ENCODE measurements around the gene TMPRSS12. TPM values are rescaled to one million over a fixed set of nuclear protein-coding genes. Genes with fewer than 3 reads are reported as not detected.
"Not testable (repeated sequence)": the region's sequence is repeated elsewhere in the genome, so short reads cannot be mapped to it uniquely, and the experiment has no call there.

Gene TMPRSS12
- total and polyA plus RNA-seq, 4 donors, result 0.12 to 0.19 TPM; not detected in 2

- Histone ChIP-seq H3K9me3 (ENCODE audit: control insufficient read depth, insufficient read depth, low read length) (no peaks in the 10 kb centered on the region), H3K27me3 (ENCODE audit: control insufficient read depth, insufficient read depth, low read length) (no peaks in the 10 kb centered on the region), H3K4me1 (ENCODE audit: control insufficient read depth, insufficient read depth, low read length) (no peaks in the 10 kb centered on the region), H3K36me3 (ENCODE audit: control insufficient read depth, insufficient read depth, low read length) (no peaks in the 10 kb centered on the region), H3K4me3 (ENCODE audit: low read depth, low read length) (no peak overlapping the region), H3K27ac (ENCODE audit: low read depth, low read length) (no peak overlapping the region)
- no CpG with 5 or more reads among the region's 2 CpGs for WGBS (ENCODE audit: insufficient coverage)
- DNase-seq (ENCODE audit: low read depth in 4 of 6, low spot score in 6 of 6), result no peak
Measured at GRCh38 chr12:50848963-50849362, 6.2 kb downstream of the TMPRSS12 start.

GRCh38 chr12:50855218-50855617 lies 12.5 kb downstream of the TMPRSS12 start:
- H3K27me3 ChIP-seq (ENCODE audit: control insufficient read depth, insufficient read depth, low read length); H3K27ac ChIP-seq (ENCODE audit: low read depth, low read length); H3K4me3 ChIP-seq (ENCODE audit: low read depth, low read length); DNase-seq (ENCODE audit: low read depth in 4 of 6, low spot score in 6 of 6); H3K9me3 ChIP-seq (ENCODE audit: control insufficient read depth, insufficient read depth, low read length); H3K36me3 ChIP-seq (ENCODE audit: control insufficient read depth, insufficient read depth, low read length); H3K4me1 ChIP-seq (ENCODE audit: control insufficient read depth, insufficient read depth, low read length): not testable (repeated sequence)
- no CpG with 5 or more reads among the region's 1 CpG for WGBS (ENCODE audit: insufficient coverage)

GRCh38 chr12:50855679-50856078 lies 13.0 kb downstream of the TMPRSS12 start:
- not testable (repeated sequence) for H3K27me3 ChIP-seq (ENCODE audit: control insufficient read depth, insufficient read depth, low read length); H3K36me3 ChIP-seq (ENCODE audit: control insufficient read depth, insufficient read depth, low read length); H3K27ac ChIP-seq (ENCODE audit: low read depth, low read length); H3K9me3 ChIP-seq (ENCODE audit: control insufficient read depth, insufficient read depth, low read length); H3K4me1 ChIP-seq (ENCODE audit: control insufficient read depth, insufficient read depth, low read length); H3K4me3 ChIP-seq (ENCODE audit: low read depth, low read length); DNase-seq (ENCODE audit: low read depth in 4 of 6, low spot score in 6 of 6)
- WGBS (ENCODE audit: insufficient coverage), result no CpG with 5 or more reads among the region's 2 CpGs

GRCh38 chr12:50859621-50860310 lies 17.0 kb downstream of the TMPRSS12 start:
- H3K4me3 ChIP-seq (ENCODE audit: low read depth, low read length), result no peak overlapping the region
- H3K27ac ChIP-seq (ENCODE audit: low read depth, low read length), result no peak overlapping the region
- DNase-seq (ENCODE audit: low read depth in 4 of 6, low spot score in 6 of 6), result peak in 1 of 6 donors; percentile 63
- no peaks in the 10 kb centered on the region for H3K36me3 ChIP-seq (ENCODE audit: control insufficient read depth, insufficient read depth, low read length)
- no peaks in the 10 kb centered on the region for H3K4me1 ChIP-seq (ENCODE audit: control insufficient read depth, insufficient read depth, low read length)
- no peaks in the 10 kb centered on the region for H3K27me3 ChIP-seq (ENCODE audit: control insufficient read depth, insufficient read depth, low read length)
- H3K9me3 ChIP-seq (ENCODE audit: control insufficient read depth, insufficient read depth, low read length), result peaks cover 3% of the 10 kb centered on the region
- no CpG with 5 or more reads among the region's 4 CpGs for WGBS (ENCODE audit: insufficient coverage)

GRCh38 chr12:50862316-50862715 lies 19.6 kb downstream of the TMPRSS12 start:
- H3K4me1 ChIP-seq (ENCODE audit: control insufficient read depth, insufficient read depth, low read length), result no peaks in the 10 kb centered on the region
- no peaks in the 10 kb centered on the region for H3K36me3 ChIP-seq (ENCODE audit: control insufficient read depth, insufficient read depth, low read length)
- no peak overlapping the region for H3K27ac ChIP-seq (ENCODE audit: low read depth, low read length)
- peaks cover 1% of the 10 kb centered on the region for H3K9me3 ChIP-seq (ENCODE audit: control insufficient read depth, insufficient read depth, low read length)
- 93% methylated on average over 6 of the region's 6 CpGs for WGBS (ENCODE audit: insufficient coverage)
- no peak for DNase-seq (ENCODE audit: low read depth in 4 of 6, low spot score in 6 of 6)
- H3K27me3 ChIP-seq (ENCODE audit: control insufficient read depth, insufficient read depth, low read length), result no peaks in the 10 kb centered on the region
- no peak overlapping the region for H3K4me3 ChIP-seq (ENCODE audit: low read depth, low read length)

GRCh38 chr12:50865266-50865665 lies 22.5 kb downstream of the TMPRSS12 start:
- Histone ChIP-seq H3K4me3 (ENCODE audit: low read depth, low read length) (no peak overlapping the region), H3K27ac (ENCODE audit: low read depth, low read length) (no peak overlapping the region), H3K36me3 (ENCODE audit: control insufficient read depth, insufficient read depth, low read length) (no peaks in the 10 kb centered on the region), H3K4me1 (ENCODE audit: control insufficient read depth, insufficient read depth, low read length) (no peaks in the 10 kb centered on the region), H3K27me3 (ENCODE audit: control insufficient read depth, insufficient read depth, low read length) (no peaks in the 10 kb centered on the region), H3K9me3 (ENCODE audit: control insufficient read depth, insufficient read depth, low read length) (peaks cover 1% of the 10 kb centered on the region)
- WGBS (ENCODE audit: insufficient coverage), result no CpG with 5 or more reads among the region's 3 CpGs
- no peak for DNase-seq (ENCODE audit: low read depth in 4 of 6, low spot score in 6 of 6)

- H3K4me1 ChIP-seq (ENCODE audit: control insufficient read depth, insufficient read depth, low read length); H3K36me3 ChIP-seq (ENCODE audit: control insufficient read depth, insufficient read depth, low read length); H3K27me3 ChIP-seq (ENCODE audit: control insufficient read depth, insufficient read depth, low read length); H3K9me3 ChIP-seq (ENCODE audit: control insufficient read depth, insufficient read depth, low read length); H3K27ac ChIP-seq (ENCODE audit: low read depth, low read length); H3K4me3 ChIP-seq (ENCODE audit: low read depth, low read length); DNase-seq (ENCODE audit: low read depth in 4 of 6, low spot score in 6 of 6): not testable (repeated sequence)
- WGBS (ENCODE audit: insufficient coverage), result no CpG with 5 or more reads among the region's 2 CpGs
Measured at GRCh38 chr12:50868881-50869280, 26.2 kb downstream of the TMPRSS12 start.

GRCh38 chr12:50882563-50882962 lies 39.8 kb downstream of the TMPRSS12 start:
- Histone ChIP-seq H3K36me3 (ENCODE audit: control insufficient read depth, insufficient read depth, low read length) (no peaks in the 10 kb centered on the region), H3K27me3 (ENCODE audit: control insufficient read depth, insufficient read depth, low read length) (no peaks in the 10 kb centered on the region), H3K27ac (ENCODE audit: low read depth, low read length) (no peak overlapping the region), H3K4me3 (ENCODE audit: low read depth, low read length) (no peak overlapping the region), H3K4me1 (ENCODE audit: control insufficient read depth, insufficient read depth, low read length) (no peaks in the 10 kb centered on the region), H3K9me3 (ENCODE audit: control insufficient read depth, insufficient read depth, low read length) (peaks cover 5% of the 10 kb centered on the region)
- no peak for DNase-seq (ENCODE audit: low read depth in 4 of 6, low spot score in 6 of 6)
- WGBS (ENCODE audit: insufficient coverage), result no CpG with 5 or more reads among the region's 3 CpGs

GRCh38 chr12:50887191-50887590 lies 44.5 kb downstream of the TMPRSS12 start:
- no peaks in the 10 kb centered on the region for H3K27me3 ChIP-seq (ENCODE audit: control insufficient read depth, insufficient read depth, low read length)
- H3K9me3 ChIP-seq (ENCODE audit: control insufficient read depth, insufficient read depth, low read length), result peaks cover 5% of the 10 kb centered on the region
- no peak for DNase-seq (ENCODE audit: low read depth in 4 of 6, low spot score in 6 of 6)
- H3K27ac ChIP-seq (ENCODE audit: low read depth, low read length), result no peak overlapping the region
- no peak overlapping the region for H3K4me3 ChIP-seq (ENCODE audit: low read depth, low read length)
- no peaks in the 10 kb centered on the region for H3K36me3 ChIP-seq (ENCODE audit: control insufficient read depth, insufficient read depth, low read length)
- no CpG with 5 or more reads among the region's 3 CpGs for WGBS (ENCODE audit: insufficient coverage)
- no peaks in the 10 kb centered on the region for H3K4me1 ChIP-seq (ENCODE audit: control insufficient read depth, insufficient read depth, low read length)

- H3K27me3 ChIP-seq (ENCODE audit: control insufficient read depth, insufficient read depth, low read length), result no peaks in the 10 kb centered on the region
- WGBS (ENCODE audit: insufficient coverage), result no CpG with 5 or more reads among the region's 2 CpGs
Measured at GRCh38 chr12:50888666-50889065, 45.9 kb downstream of the TMPRSS12 start.

More at GRCh38 chr12:50888666-50889065, 45.9 kb downstream of the TMPRSS12 start:
- Histone ChIP-seq H3K9me3 (ENCODE audit: control insufficient read depth, insufficient read depth, low read length) (no peaks in the 10 kb centered on the region), H3K4me1 (ENCODE audit: control insufficient read depth, insufficient read depth, low read length) (no peaks in the 10 kb centered on the region), H3K27ac (ENCODE audit: low read depth, low read length) (no peak overlapping the region), H3K4me3 (ENCODE audit: low read depth, low read length) (no peak overlapping the region), H3K36me3 (ENCODE audit: control insufficient read depth, insufficient read depth, low read length) (no peaks in the 10 kb centered on the region)
- DNase-seq (ENCODE audit: low read depth in 4 of 6, low spot score in 6 of 6), result no peak
